ENCODE measurements around the gene MAP1LC3A. TPM values are rescaled to one million over a fixed set of nuclear protein-coding genes. Genes with fewer than 3 reads are reported as not detected.

The MAP1LC3A gene
- total RNA-seq, 3 donors from 2014 or later (not counting 1 experiment from before 2014, with no cell fraction given) = 12.7 to 20.4 (median 19.8) TPM

DNA sequence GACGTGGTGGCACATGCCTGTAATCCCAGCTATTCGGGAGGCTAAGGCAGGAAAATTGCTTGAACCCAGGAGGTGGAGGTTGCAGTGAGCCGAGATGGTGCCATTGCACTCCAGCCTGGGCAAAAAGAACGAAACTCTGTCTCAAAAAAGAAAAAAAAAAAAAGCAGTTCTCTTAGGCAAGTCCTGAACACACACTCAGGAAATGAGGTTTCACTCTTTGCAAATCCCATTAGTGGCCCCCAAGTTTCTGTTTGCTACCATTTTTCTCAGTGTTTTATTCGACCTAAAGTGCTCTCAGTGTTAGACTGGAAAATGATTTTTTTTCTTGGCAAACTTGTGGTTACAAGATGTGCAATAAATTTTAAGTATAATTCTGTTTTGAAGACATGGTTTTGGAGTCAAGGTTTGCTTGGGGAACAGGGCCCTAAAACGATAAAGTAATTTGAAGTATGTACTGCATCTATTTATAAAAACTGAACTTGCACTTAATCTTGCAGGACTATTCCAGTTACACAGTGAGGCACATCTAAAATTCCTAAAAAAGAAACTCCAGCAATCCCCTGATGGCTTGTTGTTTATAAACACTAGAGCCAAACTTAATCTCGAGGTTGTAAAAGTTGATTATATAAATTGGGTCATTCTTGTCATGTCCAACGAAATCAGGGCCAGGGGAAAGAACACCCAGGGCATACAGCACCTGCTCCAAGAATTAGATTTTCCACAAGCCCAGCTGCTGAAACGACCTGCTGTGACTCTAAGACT is 42.6 kb downstream of the MAP1LC3A start:
- 68% methylated on average over 9 of the region's 9 CpGs for WGBS (ENCODE audit: insufficient coverage)
- intact Hi-C loops (cut with micrococcal nuclease) = no loop called here
- Histone ChIP-seq H3K27ac (ENCODE audit: low read length) (no peak overlapping the region), H3K4me3 (ENCODE audit: low read length) (no peak overlapping the region), H3K36me3 (ENCODE audit: control insufficient read depth, insufficient read depth, low read length) (no peaks in the 10 kb centered on the region), H3K27me3 (ENCODE audit: control insufficient read depth, insufficient read depth, low read length) (no peaks in the 10 kb centered on the region), H3K4me1 (ENCODE audit: control insufficient read depth, insufficient read depth, low read length) (no peaks in the 10 kb centered on the region), H3K9me3 (ENCODE audit: control insufficient read depth, insufficient read depth, low read length) (no peaks in the 10 kb centered on the region)
- Mint-ChIP-seq H3K4me3 (no peak overlapping the region), H3K9me3 (no peaks in the 10 kb centered on the region), H3K27me3 (ENCODE audit: low read depth in 2 of 2) (no peaks in the 10 kb centered on the region), H3K27ac (no peak overlapping the region), H3K4me1 (no peaks in the 10 kb centered on the region), H3K36me3 (no peaks in the 10 kb centered on the region)
- ATAC-seq = no peak
- DNase-seq = no peak
- TF ChIP-seq, protein P1, sequence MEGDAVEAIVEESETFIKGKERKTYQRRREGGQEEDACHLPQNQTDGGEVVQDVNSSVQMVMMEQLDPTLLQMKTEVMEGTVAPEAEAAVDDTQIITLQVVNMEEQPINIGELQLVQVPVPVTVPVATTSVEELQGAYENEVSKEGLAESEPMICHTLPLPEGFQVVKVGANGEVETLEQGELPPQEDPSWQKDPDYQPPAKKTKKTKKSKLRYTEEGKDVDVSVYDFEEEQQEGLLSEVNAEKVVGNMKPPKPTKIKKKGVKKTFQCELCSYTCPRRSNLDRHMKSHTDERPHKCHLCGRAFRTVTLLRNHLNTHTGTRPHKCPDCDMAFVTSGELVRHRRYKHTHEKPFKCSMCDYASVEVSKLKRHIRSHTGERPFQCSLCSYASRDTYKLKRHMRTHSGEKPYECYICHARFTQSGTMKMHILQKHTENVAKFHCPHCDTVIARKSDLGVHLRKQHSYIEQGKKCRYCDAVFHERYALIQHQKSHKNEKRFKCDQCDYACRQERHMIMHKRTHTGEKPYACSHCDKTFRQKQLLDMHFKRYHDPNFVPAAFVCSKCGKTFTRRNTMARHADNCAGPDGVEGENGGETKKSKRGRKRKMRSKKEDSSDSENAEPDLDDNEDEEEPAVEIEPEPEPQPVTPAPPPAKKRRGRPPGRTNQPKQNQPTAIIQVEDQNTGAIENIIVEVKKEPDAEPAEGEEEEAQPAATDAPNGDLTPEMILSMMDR (IDR thresholded peaks at IDR 0.05) = no peak

DNA sequence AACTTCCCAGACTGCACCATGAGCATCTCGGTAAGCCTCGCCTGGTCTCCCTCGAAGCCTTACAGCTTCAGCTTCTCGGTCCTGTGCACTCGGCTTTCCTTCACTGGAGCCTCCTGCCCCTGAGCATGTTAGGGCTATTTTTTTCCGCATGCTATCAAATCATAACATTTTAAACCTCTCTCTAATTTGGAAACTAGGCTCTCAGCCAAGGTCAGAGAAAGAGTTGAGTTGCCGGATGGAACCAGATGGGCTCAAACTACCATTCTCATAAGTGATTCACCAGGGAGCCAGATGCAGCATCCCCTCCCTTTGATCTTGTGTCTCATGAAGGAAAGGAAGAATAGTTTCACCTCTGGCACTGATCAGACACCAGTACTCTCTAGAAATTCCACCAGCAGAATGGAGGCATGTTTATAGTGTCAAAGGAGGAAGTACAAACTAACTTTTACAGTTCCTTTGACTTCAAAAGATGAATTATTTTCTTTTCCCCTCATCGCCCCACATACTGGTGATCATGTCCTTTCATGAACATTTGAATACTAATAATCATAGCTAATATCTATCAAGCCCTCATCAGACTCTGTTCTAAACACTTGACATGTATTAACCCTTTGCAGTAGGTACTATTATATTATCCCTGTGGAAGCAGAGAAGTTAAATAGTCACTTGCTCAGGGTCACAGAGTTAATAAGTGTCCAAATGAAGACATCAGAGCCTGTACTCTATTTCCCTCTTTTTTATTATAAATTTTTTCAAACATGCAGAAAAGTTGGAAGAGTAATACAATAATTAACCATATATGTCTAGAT is 46.7 kb downstream of the MAP1LC3A start:
- Histone ChIP-seq H3K4me1 (ENCODE audit: control insufficient read depth, insufficient read depth, low read length) (no peaks in the 10 kb centered on the region), H3K36me3 (ENCODE audit: control insufficient read depth, insufficient read depth, low read length) (peaks cover 2% of the 10 kb centered on the region), H3K4me3 (ENCODE audit: low read length) (no peak overlapping the region), H3K27me3 (ENCODE audit: control insufficient read depth, insufficient read depth, low read length) (no peaks in the 10 kb centered on the region), H3K9me3 (ENCODE audit: control insufficient read depth, insufficient read depth, low read length) (no peaks in the 10 kb centered on the region), H3K27ac (ENCODE audit: low read length) (no peak overlapping the region)
- TF ChIP-seq, protein P1 (IDR thresholded peaks at IDR 0.05) = no peak
- H3K27ac Mint-ChIP-seq = no peak overlapping the region
- no peak overlapping the region for H3K4me3 Mint-ChIP-seq
- DNase-seq = no peak
- ATAC-seq = no peak
- intact Hi-C loops (cut with micrococcal nuclease) = no loop called here
- 95% methylated on average over 8 of the region's 8 CpGs for WGBS (ENCODE audit: insufficient coverage)
- H3K27me3 Mint-ChIP-seq (ENCODE audit: low read depth in 2 of 2) = no peaks in the 10 kb centered on the region
- no peaks in the 10 kb centered on the region for H3K9me3 Mint-ChIP-seq
- H3K4me1 Mint-ChIP-seq = no peaks in the 10 kb centered on the region
- H3K36me3 Mint-ChIP-seq = no peaks in the 10 kb centered on the region

DNA sequence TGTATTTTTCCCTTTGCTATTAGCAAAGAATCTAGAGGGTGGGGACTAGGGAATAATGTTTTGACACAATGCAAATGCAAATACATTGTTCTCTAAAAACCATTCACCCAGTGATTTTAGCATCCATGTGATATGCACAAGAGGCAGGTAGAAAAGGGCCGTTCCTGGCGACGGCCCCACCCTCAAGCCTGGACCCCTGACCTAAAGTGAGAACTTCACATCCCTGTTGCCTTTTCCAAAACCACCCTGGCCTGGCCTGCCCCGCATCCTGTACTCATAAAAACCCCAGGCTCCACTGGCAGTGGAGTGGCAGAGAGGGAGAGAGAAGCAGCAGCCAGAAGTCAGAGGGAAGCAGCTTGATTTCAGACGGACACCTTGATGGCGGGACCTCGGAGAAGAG is 48.5 kb downstream of the MAP1LC3A start:
- TF ChIP-seq, protein P1 (IDR thresholded peaks at IDR 0.05) = no peak
- H3K27me3 Mint-ChIP-seq (ENCODE audit: low read depth in 2 of 2) = no peaks in the 10 kb centered on the region
- DNase-seq = no peak

More for the DNA sequence above, 48.5 kb downstream of the MAP1LC3A start:
- Histone ChIP-seq H3K27me3 (ENCODE audit: control insufficient read depth, insufficient read depth, low read length) (no peaks in the 10 kb centered on the region), H3K36me3 (ENCODE audit: control insufficient read depth, insufficient read depth, low read length) (peaks cover 2% of the 10 kb centered on the region), H3K27ac (ENCODE audit: low read length) (no peak overlapping the region), H3K4me3 (ENCODE audit: low read length) (no peak overlapping the region), H3K4me1 (ENCODE audit: control insufficient read depth, insufficient read depth, low read length) (no peaks in the 10 kb centered on the region), H3K9me3 (ENCODE audit: control insufficient read depth, insufficient read depth, low read length) (no peaks in the 10 kb centered on the region)
- intact Hi-C loops (cut with micrococcal nuclease) = no loop called here
- ATAC-seq = no peak
- no peaks in the 10 kb centered on the region for H3K36me3 Mint-ChIP-seq
- no peaks in the 10 kb centered on the region for H3K4me1 Mint-ChIP-seq
- no peak overlapping the region for H3K27ac Mint-ChIP-seq
- H3K9me3 Mint-ChIP-seq = no peaks in the 10 kb centered on the region
- no peak overlapping the region for H3K4me3 Mint-ChIP-seq
- 96% methylated on average over 6 of the region's 7 CpGs for WGBS (ENCODE audit: insufficient coverage)

Other genes starting within 250 kb of the MAP1LC3A start
- gene ITCH, start 195.4 kb upstream of the MAP1LC3A start, total RNA-seq = 100 to 1,000 TPM; 157 to 182 (median 163) TPM
- 10 to 100 TPM; 58.7 to 65.5 (median 61.4) TPM for gene DYNLRB1, start 42.3 kb upstream of the MAP1LC3A start, total RNA-seq
- gene PIGU, start 118.4 kb downstream of the MAP1LC3A start, total RNA-seq = 10 to 100 TPM in 1 of 3 donors, 1 to 10 TPM in 2; 7.0 to 11.1 (median 8.2) TPM
- gene TP53INP2, start 145.6 kb downstream of the MAP1LC3A start, total RNA-seq = 10 to 100 TPM; 30.7 to 56.3 (median 35.9) TPM